Right lobe of liver (tissue), 4 donors: ENCODE measurements around the gene MYOG.

Experiments
- CTCF ChIP-seq, 4 donors: fragments of 200-600 bp in 3 of 4; fragments of 450-650 bp in 1 of 4; IDR thresholded peaks; one replicate each; pipeline versions ENCODE4 v1.5.1 to v1.8.0; 2016 to 2022; ENCODE audit warnings: antibody characterized with exemption in 4 of 4, mild to moderate bottlenecking in 2 of 4
- POLR2A ChIP-seq: fragments of 450-650 bp; IDR thresholded peaks from one replicate; pipeline ENCODE4 v1.6.1; 2017; ENCODE audit warnings: antibody characterized with exemption, mild to moderate bottlenecking
- donor health status: DM: no; HTN: no; CAD: no.
- donor health status: DM: no; HTN: no; CAD: no.
- donor health status: DM: no; HTN: yes; CAD: no.

GRCh38 chr1:203077956-203078355 is 7.9 kb downstream of the MYOG start:
- TF ChIP-seq CTCF (IDR thresholded peaks at IDR 0.05) (no peak), POLR2A (no peak)
